HUES6 (cell line): ENCODE measurements around the gene RAI2.

Experiments used
- H3K27ac ChIP-seq: 2 replicates; pipeline ENCODE4 v1.7.0; 2013; ENCODE audit warnings: low read depth, mild to moderate bottlenecking, low read length, inconsistent platforms
- H3K27me3 ChIP-seq: 2 replicates; pipeline ENCODE4 v1.6.1; 2013; ENCODE audit warnings: low read length; ENCODE audit not compliant: control insufficient read depth, insufficient read depth
- H3K36me3 ChIP-seq: 2 replicates; pipeline ENCODE4 v1.6.1; 2013; ENCODE audit warnings: low read length; ENCODE audit not compliant: control insufficient read depth, insufficient read depth
- H3K4me1 ChIP-seq: 2 replicates; pipeline ENCODE4 v1.6.1; 2013; ENCODE audit warnings: low read length; ENCODE audit not compliant: control insufficient read depth, insufficient read depth
- H3K4me3 ChIP-seq: 2 replicates; pipeline ENCODE4 v1.5.1; 2013; ENCODE audit warnings: low read depth, low read length
- H3K9ac ChIP-seq: one replicate; pipeline ENCODE4 v1.6.1; 2013; ENCODE audit warnings: mild to moderate bottlenecking, low read length
- H3K9me3 ChIP-seq: 2 replicates; pipeline ENCODE4 v1.6.1; 2013; ENCODE audit warnings: low read depth, low read length; ENCODE audit not compliant: control insufficient read depth, insufficient read depth

The RAI2 gene

DNA sequence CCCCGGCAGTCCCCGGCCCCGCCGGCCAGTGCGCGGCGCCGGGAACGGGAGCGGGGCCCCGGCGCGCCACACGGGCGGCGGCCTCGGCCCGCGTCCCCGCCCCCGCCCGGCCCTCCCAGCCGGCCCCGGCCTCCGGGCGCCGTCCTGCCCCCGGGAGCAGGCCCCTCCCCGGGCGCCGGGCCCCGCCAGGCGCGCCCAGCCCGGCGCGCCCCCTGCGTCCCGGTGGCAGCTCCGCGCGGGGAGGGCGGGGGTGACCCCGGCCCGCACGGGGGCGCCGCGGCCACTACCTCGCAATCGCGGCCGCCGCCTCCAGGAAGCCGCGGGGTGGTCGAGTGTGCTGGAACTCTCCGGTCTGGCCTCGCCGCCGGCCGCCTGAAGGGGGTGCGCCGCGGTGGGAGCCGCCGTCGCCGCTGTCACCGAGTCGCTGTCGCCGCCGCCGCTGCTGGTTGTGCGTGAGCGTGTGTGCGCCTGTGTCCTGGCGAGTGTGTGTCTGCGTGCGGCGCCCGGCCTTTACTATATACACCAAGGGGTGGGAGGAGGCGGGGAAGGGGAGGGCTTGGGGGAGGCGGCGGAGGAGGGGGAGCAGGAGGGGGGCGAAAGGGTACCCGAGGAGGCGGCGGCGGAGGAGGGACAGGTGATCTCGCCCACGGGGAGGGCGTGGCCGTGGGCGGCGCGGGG lies at the start of gene RAI2:
Gene RAI2 (minus strand): TSS at position 488 of the 678 bp plus-strand sequence. CDS start 59,288 bp downstream, outside the sequence.
- Histone ChIP-seq H3K9ac (no peak within 1 kb of the TSS), H3K27me3 (peaks cover 92% of the 10 kb centered on the region), H3K9me3 (no peaks in the 10 kb centered on the region), H3K36me3 (no peaks in the 10 kb centered on the region), H3K4me1 (peaks cover 15% of the 10 kb centered on the region), H3K27ac (no peak within 1 kb of the TSS), H3K4me3 (peak within 1 kb of the TSS; percentile 67)

DNA sequence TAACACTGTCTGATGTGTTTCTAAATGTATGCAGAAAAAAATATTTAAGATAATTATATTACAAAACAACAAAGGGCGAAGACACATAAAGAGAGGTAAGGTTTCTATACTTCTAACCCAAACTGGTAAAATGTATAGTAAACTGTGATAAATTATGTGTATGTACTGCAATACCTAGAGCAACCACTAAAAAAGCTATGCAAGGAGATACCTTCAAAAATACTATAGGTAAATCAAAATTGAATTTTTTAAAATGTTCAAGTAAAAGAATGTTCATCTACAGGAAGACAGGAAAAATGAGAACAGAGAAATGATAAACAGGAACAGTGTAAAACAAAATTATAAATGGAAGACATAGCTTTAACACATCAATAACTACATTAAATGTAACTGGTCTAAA lies 27.3 kb upstream of the RAI2 start:
- H3K4me3 ChIP-seq: no peak overlapping the region
- no peak overlapping the region for H3K27ac ChIP-seq
- no peak overlapping the region for H3K9ac ChIP-seq
- peaks cover 35% of the 10 kb centered on the region for H3K27me3 ChIP-seq
- no peaks in the 10 kb centered on the region for H3K36me3 ChIP-seq
- H3K4me1 ChIP-seq: no peaks in the 10 kb centered on the region
- no peaks in the 10 kb centered on the region for H3K9me3 ChIP-seq

DNA sequence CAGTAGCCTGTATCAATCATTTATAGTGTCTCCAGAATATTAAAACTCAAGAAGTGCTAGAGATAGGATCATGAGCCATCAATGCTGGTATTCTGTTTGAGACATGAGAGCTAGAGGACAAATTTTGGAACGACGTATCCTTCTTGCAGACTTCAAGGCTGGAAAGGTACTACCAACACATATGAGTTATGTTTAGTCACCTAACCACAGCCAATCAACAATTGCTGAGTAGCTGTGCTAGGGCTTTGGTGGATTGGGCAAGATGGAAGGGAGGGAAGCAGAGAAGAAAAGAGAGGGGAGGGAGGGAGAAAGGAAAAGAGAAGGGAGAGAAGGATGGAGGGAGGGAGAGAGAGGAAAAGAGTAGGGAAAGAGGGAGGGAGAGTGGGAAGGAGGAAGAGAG lies 21.6 kb upstream of the RAI2 start:
- no peaks in the 10 kb centered on the region for H3K9me3 ChIP-seq
- H3K27ac ChIP-seq: no peak overlapping the region
- H3K4me1 ChIP-seq: no peaks in the 10 kb centered on the region
- H3K27me3 ChIP-seq: peaks cover 32% of the 10 kb centered on the region
- no peaks in the 10 kb centered on the region for H3K36me3 ChIP-seq
- H3K9ac ChIP-seq: no peak overlapping the region
- no peak overlapping the region for H3K4me3 ChIP-seq

DNA sequence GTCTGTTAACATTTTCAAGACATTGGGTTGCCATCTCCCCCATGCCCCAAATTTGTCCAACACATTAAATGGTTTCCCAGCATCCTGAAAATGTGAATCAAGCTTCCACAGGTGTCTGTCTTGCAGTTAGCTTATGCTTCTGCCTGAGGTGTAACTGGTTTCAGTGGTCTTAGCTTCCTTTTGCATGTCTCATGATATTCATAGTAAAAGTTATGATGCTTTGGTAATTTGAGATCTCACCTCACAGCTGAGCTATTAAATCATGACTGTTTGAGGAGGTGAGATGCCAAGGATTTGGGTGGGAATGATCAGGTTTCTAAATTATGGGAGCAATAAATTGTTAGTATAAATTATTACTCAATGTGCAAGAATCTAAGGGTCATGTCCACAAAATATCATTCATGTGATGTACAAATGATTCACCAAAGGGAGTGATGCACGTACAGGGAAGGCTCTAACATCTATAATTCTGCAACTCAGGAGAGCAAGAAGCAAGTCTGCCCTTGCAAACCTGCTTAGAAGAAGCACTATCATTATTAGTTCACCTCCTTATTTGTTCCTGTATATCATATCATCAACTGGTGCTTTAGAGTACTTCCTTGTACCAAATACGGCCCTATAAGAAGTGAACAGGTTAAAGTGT lies 17.1 kb upstream of the RAI2 start:
- H3K36me3 ChIP-seq: no peaks in the 10 kb centered on the region
- no peak overlapping the region for H3K4me3 ChIP-seq
- no peak overlapping the region for H3K9ac ChIP-seq
- H3K4me1 ChIP-seq: no peaks in the 10 kb centered on the region
- no peaks in the 10 kb centered on the region for H3K9me3 ChIP-seq
- H3K27me3 ChIP-seq: peaks cover 20% of the 10 kb centered on the region
- H3K27ac ChIP-seq: no peak overlapping the region

DNA sequence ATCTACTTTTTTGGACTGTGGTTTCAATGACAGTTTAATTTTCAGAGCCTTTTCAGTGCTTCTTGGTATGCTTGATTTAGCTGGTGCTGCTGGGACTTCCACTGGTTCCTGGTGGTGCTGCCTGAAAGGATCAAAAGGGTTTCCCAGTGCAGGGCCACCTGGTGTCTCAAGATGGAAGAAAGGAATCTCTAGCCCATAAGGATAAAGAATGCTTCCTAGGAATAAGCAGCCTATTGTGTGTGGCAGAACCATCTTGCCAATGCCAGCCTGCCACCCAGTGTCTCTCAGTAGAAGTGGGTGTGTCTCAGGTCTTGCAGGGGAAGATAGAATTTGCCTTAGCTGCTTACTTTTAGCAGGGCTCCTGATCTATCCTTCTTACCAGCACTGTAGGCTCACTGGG lies 15.0 kb upstream of the RAI2 start:
- Histone ChIP-seq H3K4me3 (no peak overlapping the region), H3K4me1 (no peaks in the 10 kb centered on the region), H3K27me3 (peaks cover 21% of the 10 kb centered on the region), H3K9me3 (no peaks in the 10 kb centered on the region), H3K27ac (no peak overlapping the region), H3K9ac (no peak overlapping the region), H3K36me3 (no peaks in the 10 kb centered on the region)

DNA sequence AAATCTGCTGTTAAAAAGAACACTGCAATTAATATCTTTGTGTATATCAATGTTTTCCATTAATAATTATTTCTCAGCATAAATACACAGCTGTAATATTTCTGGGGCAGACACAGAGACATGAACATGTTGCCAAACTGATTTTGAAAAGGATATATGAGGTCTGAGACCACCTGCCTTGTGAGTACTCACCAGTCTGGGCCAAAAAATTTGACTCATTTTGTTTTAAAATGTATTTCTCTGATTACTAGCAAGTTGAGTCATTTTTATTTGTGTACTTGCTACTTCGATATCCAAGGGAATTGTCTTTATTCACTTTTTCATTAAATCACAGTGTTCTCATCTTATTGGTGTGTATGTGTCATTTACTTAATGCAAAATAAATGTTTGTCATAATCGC lies 8.5 kb upstream of the RAI2 start:
- no peaks in the 10 kb centered on the region for H3K9me3 ChIP-seq
- H3K27me3 ChIP-seq: peaks cover 53% of the 10 kb centered on the region
- H3K27ac ChIP-seq: no peak overlapping the region
- no peak overlapping the region for H3K4me3 ChIP-seq
- no peaks in the 10 kb centered on the region for H3K4me1 ChIP-seq
- no peaks in the 10 kb centered on the region for H3K36me3 ChIP-seq
- H3K9ac ChIP-seq: no peak overlapping the region

DNA sequence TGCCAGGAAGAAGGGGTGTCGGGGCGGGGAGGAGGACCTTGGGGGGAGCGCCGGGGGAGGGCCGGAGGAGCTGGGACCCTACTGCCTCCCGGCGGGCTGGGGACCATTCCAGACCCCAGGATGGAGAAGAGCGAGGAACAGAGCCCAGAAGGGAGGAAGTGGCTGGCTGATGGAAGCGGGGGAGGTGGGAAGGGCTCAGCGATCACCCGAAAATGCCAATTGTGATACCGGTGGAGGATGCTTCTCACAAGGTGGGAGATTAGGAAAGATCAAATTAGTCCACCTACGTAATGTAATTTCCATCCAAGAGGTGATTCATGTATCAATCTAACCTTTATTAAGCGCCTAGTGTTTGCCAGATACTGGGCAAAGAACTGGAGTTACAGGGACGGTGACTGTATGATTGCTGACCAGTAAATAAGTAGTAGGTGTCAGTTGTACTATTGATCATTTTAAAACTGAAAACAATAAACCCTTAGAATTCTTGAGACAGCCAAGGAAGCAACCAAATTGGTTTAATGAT lies 452 bp upstream of the RAI2 start:
- Histone ChIP-seq H3K27ac (no peak overlapping the region), H3K9ac (no peak overlapping the region), H3K9me3 (no peaks in the 10 kb centered on the region), H3K4me3 (peak overlapping the region; percentile 67), H3K27me3 (peaks cover 92% of the 10 kb centered on the region), H3K4me1 (peaks cover 15% of the 10 kb centered on the region), H3K36me3 (no peaks in the 10 kb centered on the region)

DNA sequence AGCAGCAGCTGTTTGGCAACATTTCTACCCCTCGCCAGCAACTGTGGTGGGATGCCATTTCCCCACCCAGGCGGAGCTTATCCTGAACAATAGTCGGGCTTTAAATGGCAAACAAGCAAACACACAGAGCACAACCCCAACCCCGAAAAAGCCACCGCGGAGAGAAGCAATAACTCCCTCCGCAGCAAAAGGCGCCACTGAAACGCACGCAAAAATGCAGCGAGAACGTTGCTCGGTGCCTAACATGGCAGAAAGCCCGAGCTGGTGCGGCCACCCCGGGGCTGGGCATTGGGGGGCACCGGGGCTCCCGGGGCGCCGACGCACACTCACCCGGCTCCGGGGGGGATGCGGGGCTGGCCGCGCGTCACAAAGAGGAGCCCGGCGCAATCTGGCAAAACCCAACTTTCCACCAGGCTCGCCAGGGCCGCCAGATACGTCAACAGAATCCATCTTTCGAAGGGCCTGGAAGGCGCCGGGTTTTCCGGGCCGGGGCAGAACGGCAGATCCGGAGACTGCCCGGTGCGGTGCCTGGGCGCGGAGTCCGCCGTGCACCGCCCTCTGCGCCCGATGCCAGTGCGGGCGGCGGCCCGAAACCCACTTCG lies 818 bp downstream of the RAI2 start:
- Histone ChIP-seq H3K9me3 (no peaks in the 10 kb centered on the region), H3K27ac (no peak overlapping the region), H3K9ac (no peak overlapping the region), H3K4me3 (peak overlapping the region; percentile 59), H3K36me3 (no peaks in the 10 kb centered on the region), H3K4me1 (peaks cover 15% of the 10 kb centered on the region), H3K27me3 (peaks cover 92% of the 10 kb centered on the region)

DNA sequence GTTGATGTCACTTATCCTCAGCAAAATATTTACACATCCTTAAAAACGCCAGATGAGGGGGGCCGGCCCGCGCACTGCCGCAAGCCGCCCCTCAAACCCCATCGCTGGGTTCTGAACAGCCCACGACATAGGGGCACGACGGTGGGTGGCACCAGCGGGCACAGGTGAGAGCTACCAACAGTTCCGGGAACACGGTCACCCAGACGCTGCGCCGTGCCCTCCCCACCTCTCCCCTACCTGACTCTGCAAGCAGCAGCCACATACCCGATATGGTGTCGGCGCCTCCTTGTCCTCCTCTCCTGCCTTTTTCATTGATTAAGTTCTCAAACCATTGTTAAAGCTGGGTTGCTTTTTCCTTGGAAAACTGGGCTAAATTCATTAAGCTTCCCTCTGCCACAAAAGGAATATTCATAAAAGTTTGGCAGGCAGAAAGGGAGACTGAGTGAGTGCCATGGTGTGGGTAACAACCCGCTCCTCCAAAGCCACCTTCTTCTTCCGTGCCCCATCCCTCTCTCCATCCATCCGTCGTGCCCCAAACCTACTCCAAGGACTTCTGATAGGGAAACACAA lies 1.4 kb downstream of the RAI2 start:
- H3K4me3 ChIP-seq: peak overlapping the region; percentile 59
- peaks cover 15% of the 10 kb centered on the region for H3K4me1 ChIP-seq
- H3K36me3 ChIP-seq: no peaks in the 10 kb centered on the region
- peaks cover 92% of the 10 kb centered on the region for H3K27me3 ChIP-seq
- no peak overlapping the region for H3K9ac ChIP-seq
- no peaks in the 10 kb centered on the region for H3K9me3 ChIP-seq
- H3K27ac ChIP-seq: no peak overlapping the region

DNA sequence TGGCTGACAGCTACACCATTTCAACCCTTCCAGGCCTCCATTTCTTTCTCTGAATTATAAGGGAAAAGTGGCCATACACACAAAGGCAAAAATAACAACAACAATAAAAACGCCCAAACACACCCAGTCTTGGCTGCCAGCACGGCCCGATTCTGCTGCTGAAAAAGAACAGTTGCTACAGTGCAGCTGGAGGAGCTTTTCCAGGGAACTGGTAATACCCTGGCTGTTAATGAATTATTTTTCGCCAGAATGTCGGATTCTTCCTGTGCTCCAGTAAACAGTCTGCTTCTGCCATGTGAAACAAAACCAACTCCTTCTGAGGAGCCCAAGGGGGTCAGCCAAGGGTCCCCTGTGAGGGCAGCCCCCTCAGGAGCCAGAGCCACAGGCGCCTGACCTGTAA lies 6.6 kb downstream of the RAI2 start:
- H3K4me1 ChIP-seq: peaks cover 9% of the 10 kb centered on the region
- no peaks in the 10 kb centered on the region for H3K9me3 ChIP-seq
- no peak overlapping the region for H3K9ac ChIP-seq
- no peaks in the 10 kb centered on the region for H3K36me3 ChIP-seq
- no peak overlapping the region for H3K27ac ChIP-seq
- H3K27me3 ChIP-seq: peaks cover 86% of the 10 kb centered on the region
- H3K4me3 ChIP-seq: no peak overlapping the region

DNA sequence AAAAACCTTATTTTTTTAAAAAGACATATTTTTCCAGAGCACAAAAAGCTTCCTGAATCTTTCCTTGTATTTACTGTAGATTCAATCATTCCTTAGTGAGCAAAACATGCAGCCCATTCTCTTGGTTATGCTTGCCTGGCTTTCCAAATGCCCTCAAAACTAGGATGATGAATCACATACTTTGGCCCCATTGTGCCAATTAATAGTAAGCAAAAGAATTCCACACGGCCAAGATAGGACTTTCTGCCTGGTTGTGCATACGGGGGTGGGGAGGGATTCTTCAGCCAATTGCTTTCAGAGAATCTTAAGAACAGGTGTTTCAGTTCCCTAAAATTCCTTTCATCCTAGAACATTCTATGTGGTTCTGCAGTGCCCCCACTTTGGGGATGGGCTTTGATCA lies 7.0 kb downstream of the RAI2 start:
- no peaks in the 10 kb centered on the region for H3K36me3 ChIP-seq

More for the DNA sequence above, 7.0 kb downstream of the RAI2 start:
- Histone ChIP-seq H3K9me3 (no peaks in the 10 kb centered on the region), H3K27ac (no peak overlapping the region), H3K4me3 (no peak overlapping the region), H3K4me1 (peaks cover 4% of the 10 kb centered on the region; the same call in 1 of the 2 replicates), H3K27me3 (peaks cover 86% of the 10 kb centered on the region), H3K9ac (no peak overlapping the region)
